Stimulated activated CD4-positive, alpha-beta T cell treated with anti-CD3 and anti-CD28 coated beads, Interleukin-1b, Interleukin-23, amount 100 ng/mL, for 48 hours (primary cell): ENCODE results near the gene NUDCD3.

Source experiments
- DNase-seq: peaks from one replicate; pipeline ENCODE4 v3.0.0-alpha.2; 2020

The NUDCD3 gene

DNA sequence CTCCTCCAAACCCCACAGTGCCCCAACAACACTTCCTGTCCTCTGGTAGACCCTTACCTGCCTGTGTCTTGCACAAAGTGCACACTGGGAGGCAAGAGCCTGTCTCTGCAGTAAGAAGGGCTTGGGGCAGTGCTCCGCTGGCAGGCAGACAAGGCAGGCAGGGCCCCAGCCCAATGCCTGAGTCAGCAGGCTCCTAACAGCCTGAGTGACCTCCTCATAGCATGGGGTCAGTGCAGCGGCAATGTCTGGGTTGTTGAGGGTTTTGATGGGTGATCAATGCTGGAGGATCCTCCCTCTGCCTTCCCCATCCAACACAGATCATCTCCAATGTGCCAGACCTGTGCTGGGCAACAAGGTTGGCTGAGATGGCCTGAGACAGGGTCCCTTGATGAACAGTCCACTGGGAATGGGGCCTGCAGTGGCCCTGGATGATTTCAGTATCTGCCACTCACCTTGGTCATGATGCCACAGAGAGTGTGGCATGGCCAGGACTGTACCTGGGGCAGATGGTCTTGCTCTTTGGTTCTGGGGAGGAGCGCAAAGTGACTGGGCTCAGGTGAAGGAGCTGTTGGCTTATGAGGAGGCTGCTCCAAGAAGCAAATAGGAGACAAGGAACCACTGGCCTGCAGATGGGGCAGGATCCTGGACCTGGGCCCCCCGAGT is 109.5 kb downstream of the NUDCD3 start:
- no peak for DNase-seq

DNA sequence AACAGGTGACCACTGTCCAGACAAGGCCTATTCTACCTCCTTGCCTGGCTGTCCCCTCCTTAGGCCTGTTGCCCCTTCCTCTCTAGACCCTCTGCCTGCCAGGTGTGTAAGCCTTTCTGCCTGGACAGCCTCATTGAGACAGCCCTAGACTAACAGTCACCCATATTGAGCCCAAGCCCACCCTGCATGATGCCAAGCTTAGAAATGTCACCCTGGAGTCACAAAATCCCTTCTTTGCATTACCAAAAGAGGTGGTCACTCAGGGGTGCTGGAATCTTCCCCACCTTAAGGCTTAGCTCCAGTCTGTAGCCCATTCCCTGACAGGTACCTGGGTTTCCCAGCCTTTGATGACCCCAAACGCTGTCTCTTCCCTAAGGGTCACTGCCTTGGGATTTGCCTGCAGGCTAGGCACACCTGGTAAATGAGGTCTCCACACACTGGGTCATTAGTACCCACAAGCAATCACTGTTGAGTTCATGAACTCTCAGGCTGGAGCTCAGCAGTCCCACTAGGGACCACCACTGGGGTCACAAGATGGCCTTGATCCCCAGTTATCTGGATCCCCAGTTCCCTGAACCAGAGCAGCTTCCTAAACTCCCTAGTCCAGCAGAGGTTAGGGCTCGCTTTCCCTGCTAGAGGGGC is 110.1 kb downstream of the NUDCD3 start:
- DNase-seq: no peak

GRCh38 chr7:44379366-44380188 is 110.9 kb downstream of the NUDCD3 start:
- no peak for DNase-seq

DNA sequence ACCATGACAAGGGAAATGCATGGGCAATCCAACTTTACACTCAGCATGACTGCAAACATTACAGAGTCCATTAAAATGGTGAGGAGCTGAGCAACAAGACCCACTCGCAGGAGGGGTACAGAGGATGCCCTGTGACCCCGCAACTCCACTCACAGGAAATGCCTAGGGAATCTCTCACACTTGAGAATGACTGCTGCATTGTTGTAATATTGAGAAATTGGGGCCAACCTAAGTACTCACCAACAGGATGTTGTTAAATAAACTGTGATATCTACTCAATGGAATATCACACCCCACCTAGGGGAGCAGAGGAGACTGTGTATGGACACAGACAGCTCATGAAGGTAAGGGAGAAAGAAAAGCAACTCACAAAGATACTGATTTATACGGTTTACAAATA is 111.7 kb downstream of the NUDCD3 start:
- no peak for DNase-seq

DNA sequence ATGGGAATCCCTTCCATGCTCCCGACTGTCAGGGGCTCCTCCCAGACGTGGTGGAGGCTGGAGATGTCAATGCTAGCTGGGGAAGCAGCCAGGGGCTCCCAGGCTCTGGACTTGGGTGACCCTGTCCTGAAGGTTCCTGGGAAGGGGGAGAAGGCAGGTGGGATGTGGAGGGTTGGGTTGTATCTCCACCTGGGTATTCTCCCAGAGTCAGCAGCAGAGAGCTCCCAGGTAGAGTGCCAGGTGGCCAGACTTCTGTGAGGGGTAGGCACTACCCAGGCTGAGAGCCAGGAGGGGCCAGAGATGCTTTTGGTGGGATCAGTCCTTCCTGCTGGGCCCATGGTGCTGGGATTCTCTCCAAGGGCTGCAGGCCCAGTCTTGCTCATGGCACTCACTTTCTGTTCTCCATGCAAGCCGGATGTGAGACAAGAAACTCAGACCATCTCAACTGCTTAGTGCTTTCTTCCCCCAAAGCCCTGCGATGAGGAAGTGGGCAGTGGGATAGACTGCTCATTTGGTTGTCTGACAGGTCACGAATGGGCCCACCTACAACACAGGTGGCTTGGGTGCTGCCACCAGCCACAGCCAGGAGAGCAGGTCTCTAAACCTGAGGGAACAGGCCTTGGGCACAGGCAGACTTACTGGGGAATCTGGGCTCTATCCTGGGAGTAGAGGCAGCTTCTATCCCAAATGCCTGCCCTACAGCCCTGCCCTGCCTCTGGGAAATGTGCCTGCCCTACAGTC is 112.6 kb downstream of the NUDCD3 start:
- DNase-seq: no peak

- no peak for DNase-seq
Measured at GRCh38 chr7:44377134-44377463, 113.4 kb downstream of the NUDCD3 start.

DNA sequence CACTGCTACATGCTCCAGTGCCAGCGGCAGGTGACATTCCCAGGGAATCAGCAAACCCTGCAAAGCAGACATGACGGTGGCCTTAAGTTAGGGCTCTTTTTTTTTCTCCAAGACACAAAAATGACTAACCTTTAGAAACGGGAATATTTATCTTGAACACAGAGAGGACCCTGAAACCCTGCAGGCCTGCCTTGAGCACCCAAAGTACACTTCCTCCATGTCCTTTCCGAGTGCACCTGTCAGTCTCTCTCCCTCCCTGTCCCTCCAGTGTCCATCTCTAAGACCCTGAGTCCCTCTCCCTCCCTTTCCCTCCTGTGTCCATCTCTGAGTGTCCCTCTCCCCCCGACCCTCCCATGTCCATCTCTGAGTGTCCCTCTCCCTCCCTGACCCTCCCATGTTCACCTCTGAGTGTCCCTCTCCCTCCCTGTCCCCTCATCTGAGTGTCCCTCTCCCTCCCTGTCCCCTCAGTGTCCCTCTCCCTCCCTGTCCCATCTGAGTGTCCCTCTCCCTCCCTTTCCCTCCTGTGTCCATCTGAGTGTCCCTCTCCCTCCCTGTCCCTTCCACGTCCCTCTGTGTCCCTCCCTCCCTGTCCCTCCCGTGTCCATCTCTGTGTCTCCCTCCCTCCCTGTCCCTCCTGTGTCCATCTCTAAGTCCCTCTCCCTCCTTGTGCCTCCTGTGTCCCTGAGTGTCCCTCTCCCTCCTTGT is 113.9 kb downstream of the NUDCD3 start:
- no peak for DNase-seq

DNA sequence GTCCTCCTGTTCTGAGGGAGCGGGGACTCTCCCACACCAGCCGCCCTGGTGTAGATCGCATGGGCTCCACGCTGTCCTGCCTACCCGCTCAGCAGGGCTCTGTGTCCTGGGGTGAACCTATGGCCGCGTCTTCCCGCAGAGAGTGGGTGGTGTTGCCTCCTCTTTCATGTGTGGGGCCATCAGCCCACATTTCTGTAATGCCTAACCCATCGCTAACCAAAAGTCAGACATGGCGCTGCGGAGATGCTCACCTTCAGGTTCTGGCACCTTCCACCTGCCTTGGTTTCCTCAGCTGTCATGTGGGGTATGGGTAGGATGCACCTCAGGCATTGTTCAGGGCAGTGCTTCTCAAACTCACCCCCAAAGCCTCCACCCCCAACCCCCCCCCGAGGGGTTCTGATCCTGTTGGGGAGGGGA is 114.5 kb downstream of the NUDCD3 start:
- DNase-seq: no peak

GRCh38 chr7:44375236-44375699 is 115.2 kb downstream of the NUDCD3 start:
- no peak for DNase-seq

- DNase-seq: no peak
Measured at GRCh38 chr7:44374007-44374763, 116.3 kb downstream of the NUDCD3 start.

DNA sequence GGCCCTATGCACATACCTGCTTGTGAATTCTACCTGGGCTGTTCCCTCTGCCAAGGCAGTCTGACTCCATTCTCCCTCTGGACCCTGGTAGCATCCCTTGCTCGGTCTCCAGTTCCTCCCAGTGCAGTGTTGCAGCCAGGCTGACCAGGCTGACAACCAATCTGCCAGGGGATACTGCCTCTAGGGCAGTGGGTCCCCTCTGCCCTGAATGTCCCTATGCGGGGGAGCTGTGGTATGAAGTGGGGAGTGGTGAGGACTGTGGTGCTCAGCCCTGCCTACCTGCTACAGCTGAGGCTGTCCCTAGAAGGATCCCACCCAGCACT is 117.1 kb downstream of the NUDCD3 start:
- DNase-seq: no peak

GRCh38 chr7:44372560-44373417 is 117.7 kb downstream of the NUDCD3 start:
- DNase-seq: no peak

DNA sequence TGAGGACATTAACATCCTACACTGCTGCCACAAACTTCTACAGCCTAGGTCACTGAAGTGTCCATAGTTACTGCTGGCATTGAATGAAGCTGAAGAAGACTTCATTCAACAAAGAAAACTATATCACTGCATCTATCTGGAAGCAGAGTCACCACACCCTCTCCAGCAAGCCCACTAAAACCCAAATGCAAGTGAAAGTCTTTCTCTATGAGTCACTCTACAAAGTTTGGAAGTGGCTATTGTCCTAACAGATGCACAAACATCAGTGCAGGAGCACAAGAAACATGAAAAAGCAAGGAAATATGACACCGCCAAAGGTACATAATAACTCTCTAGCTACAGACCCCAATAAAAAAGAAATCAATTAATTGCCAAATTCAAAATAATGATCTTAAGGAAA is 121.6 kb downstream of the NUDCD3 start:
- no peak for DNase-seq

- no peak for DNase-seq
Measured at GRCh38 chr7:44368455-44368854, 122.0 kb downstream of the NUDCD3 start.

GRCh38 chr7:44367475-44368043 is 122.9 kb downstream of the NUDCD3 start:
- DNase-seq: no peak

DNA sequence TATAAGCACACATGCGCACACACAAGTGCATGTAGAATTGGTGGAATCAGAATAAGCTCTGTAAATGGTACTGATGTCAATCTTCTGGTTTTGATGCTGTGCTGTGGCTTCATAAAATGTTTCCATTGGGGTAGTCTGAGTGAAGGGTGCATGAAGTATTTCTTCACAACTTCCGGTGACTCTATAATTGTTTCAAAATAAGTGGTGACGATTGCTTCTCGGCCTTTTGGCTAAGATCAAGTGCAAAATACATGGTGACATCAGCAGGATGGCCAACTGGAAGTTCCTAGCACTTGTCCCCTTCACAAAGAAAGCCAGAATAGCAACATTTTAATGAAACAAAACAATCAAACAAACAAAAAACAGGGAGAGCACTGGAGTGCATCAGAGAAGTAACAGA is 123.5 kb downstream of the NUDCD3 start:
- no peak for DNase-seq

DNA sequence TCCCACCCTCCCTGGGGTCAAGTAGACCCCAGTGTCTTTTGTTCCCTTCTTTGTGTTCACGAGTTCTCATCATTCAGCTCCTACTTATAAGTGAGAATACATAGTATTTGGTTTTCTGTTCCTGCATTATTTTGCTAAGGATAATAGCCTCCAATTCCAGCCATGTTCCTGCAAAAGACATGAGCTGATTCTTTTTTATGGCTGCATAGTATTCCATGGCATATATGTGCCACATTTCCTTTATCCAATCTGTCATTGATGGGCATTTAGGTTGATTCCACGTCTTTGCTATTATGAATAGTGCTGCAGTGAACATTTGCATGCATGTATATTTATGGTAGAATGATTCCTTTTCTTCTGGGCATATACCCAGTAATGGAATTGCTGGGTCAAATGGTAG is 136.8 kb downstream of the NUDCD3 start:
- DNase-seq: no peak

- no peak for DNase-seq
Measured at GRCh38 chr7:44348851-44349781, 141.3 kb downstream of the NUDCD3 start.

GRCh38 chr7:44348300-44348699 is 142.2 kb downstream of the NUDCD3 start:
- DNase-seq: peak; percentile 18
